HCT116 (cell line): ENCODE results near the gene PRRG2. TPM values are rescaled to one million over a fixed set of nuclear protein-coding genes. Genes with fewer than 3 reads are reported as not detected.

ENCODE experiments used
- ATAC-seq: fragments of 200-7000 bp; cut with Tn5 transposase; 2 replicates; pipeline ENCODE4 v1.9.1; 2020; ENCODE audit warnings: mild to moderate bottlenecking, moderate library complexity
- BruUV-seq: library from RNA; stranded (reverse); fragments of 400-500 nt; replicated peaks from 2 replicates; lab custom pipeline; 2021; lab: Mats Ljungman, UMichigan
- CTCF ChIA-PET: fragments of 300-600 bp; sonication (Branson Sonifier 250); formaldehyde crosslinking; loops from one replicate; lab custom pipeline; 2021; ENCODE audit warnings: antibody characterized with exemption; lab: Charles Lee
- POLR2A ChIA-PET: fragments of 300-600, 350-600 bp; sonication (Branson Sonifier 250); formaldehyde crosslinking; loops from one replicate; lab custom pipeline; 2021; ENCODE audit warnings: antibody characterized with exemption; lab: Charles Lee
- RAD21 ChIA-PET, 2 experiments: fragments of 300-600 bp; sonication (Branson Sonifier 250); formaldehyde crosslinking; loops; one replicate each; lab custom pipeline; 2023; ENCODE audit warnings: low total read pairs in 2 of 2; ENCODE audit not compliant: uncharacterized antibody in 2 of 2, unreplicated experiment in 2 of 2, low non-redundant PET in 1 of 2; lab: Charles Lee
- DNase-seq: peaks from one replicate; pipeline ENCODE4 v3.0.0-alpha.2; 2010; ENCODE audit warnings: low read depth, low spot score
- H2AFZ ChIP-seq: fragments of 200-600 bp; shearing (Covaris generic), sonication (generic); 2 replicates; pipeline ENCODE4 v1.6.1; 2017; ENCODE audit warnings: low read depth, mixed run types, mixed read lengths, antibody characterized with exemption, low read length; ENCODE audit not compliant: poor library complexity, severe bottlenecking
- H3K27ac ChIP-seq: 2 replicates; pipeline ENCODE4 v1.5.1; 2012; ENCODE audit warnings: low read depth, low read length
- H3K27me3 ChIP-seq: fragments of 200-600 bp; sonication (generic); 2 replicates; pipeline ENCODE4 v1.6.1; 2016; ENCODE audit warnings: mixed run types, low read length, mixed read lengths; ENCODE audit not compliant: insufficient read depth
- H3K36me3 ChIP-seq, 2 experiments: fragments of 200-500 bp in 1 of 2; fragments of 200-600 bp in 1 of 2; sonication (Bioruptor generic) in 1 of 2; sonication (generic) in 1 of 2; 2 replicates each; pipeline versions ENCODE4 v1.5.1 to v1.6.1; 2014 to 2016; ENCODE audit warnings: low read length in 2 of 2, inconsistent platforms in 1 of 2, mixed read lengths in 1 of 2, mixed run types in 1 of 2; ENCODE audit not compliant: insufficient read depth in 2 of 2, control insufficient read depth in 1 of 2
- H3K4me1 ChIP-seq, 2 experiments: fragments of 200-600 bp in 1 of 2; sonication (generic) in 1 of 2; 2 replicates each; pipeline versions ENCODE4 v1.5.1 to v1.6.1; 2012 to 2017; ENCODE audit warnings: low read length in 2 of 2, inconsistent platforms in 1 of 2, mild to moderate bottlenecking in 1 of 2, mixed read lengths in 1 of 2, mixed run types in 1 of 2, moderate library complexity in 1 of 2; ENCODE audit not compliant: insufficient read depth in 2 of 2, control insufficient read depth in 1 of 2
- H3K4me2 ChIP-seq: fragments of 200-600 bp; sonication (generic); 2 replicates; pipeline ENCODE4 v1.6.1; 2017; ENCODE audit warnings: mixed run types, low read length, mixed read lengths
- H3K4me3 ChIP-seq, 2 experiments: fragments of 200-600 bp in 1 of 2; sonication (generic) in 1 of 2; replicated peaks in 1 of 2; 2 replicates each; pipeline ENCODE4 v1.5.1; 2011 to 2016; ENCODE audit warnings: low read length in 2 of 2, control low read depth in 1 of 2, low read depth in 1 of 2, mild to moderate bottlenecking in 1 of 2, mixed read lengths in 1 of 2, mixed run types in 1 of 2
- H3K79me2 ChIP-seq: fragments of 200-600 bp; sonication (generic); 2 replicates; pipeline ENCODE4 v1.6.1; 2017; ENCODE audit warnings: mild to moderate bottlenecking, mixed run types, low read length, moderate library complexity, mixed read lengths; ENCODE audit not compliant: insufficient read depth
- H3K9ac ChIP-seq: fragments of 200-600 bp; sonication (generic); 2 replicates; pipeline ENCODE4 v1.6.1; 2016; ENCODE audit warnings: low read length, mixed read lengths
- H3K9me2 ChIP-seq: fragments of 200-600 bp; sonication (generic), shearing (Covaris generic); 2 replicates; pipeline ENCODE4 v1.6.1; 2017; ENCODE audit warnings: mixed run types, mild to moderate bottlenecking, moderate library complexity; ENCODE audit not compliant: insufficient read depth
- H3K9me3 ChIP-seq, 2 experiments: fragments of 200-500 bp in 1 of 2; fragments of 200-600 bp in 1 of 2; sonication (Bioruptor generic) in 1 of 2; sonication (generic) in 1 of 2; 2 replicates each; pipeline ENCODE4 v1.6.1; 2014 to 2017; ENCODE audit warnings: low read length in 2 of 2, mixed read lengths in 2 of 2, inconsistent platforms in 1 of 2, low read depth in 1 of 2, mild to moderate bottlenecking in 1 of 2, mixed run types in 1 of 2, moderate library complexity in 1 of 2; ENCODE audit not compliant: control insufficient read depth in 1 of 2, insufficient read depth in 1 of 2
- H4K20me1 ChIP-seq: fragments of 200-600 bp; sonication (generic), shearing (Covaris generic); 2 replicates; pipeline ENCODE4 v1.6.1; 2017; ENCODE audit warnings: mixed run types, mild to moderate bottlenecking, moderate library complexity; ENCODE audit not compliant: insufficient read depth
- CBX3 ChIP-seq: IDR thresholded peaks from 2 replicates; pipeline ENCODE4 v1.6.1; 2012; ENCODE audit warnings: low read depth
- EZH2 ChIP-seq: fragments of 200-600 bp; sonication (generic); IDR thresholded peaks from 2 replicates; pipeline ENCODE4 v1.6.1; 2017; ENCODE audit warnings: antibody characterized with exemption, mixed run types
- EZH2phosphoT487 ChIP-seq: fragments of 200-600 bp; IDR thresholded peaks from 2 replicates; pipeline ENCODE4 v1.6.1; 2018; ENCODE audit warnings: antibody characterized with exemption, borderline replicate concordance
- FOSL1 ChIP-seq: IDR thresholded peaks from 2 replicates; pipeline ENCODE4 v1.6.1; 2012; ENCODE audit warnings: low read depth
- JUND ChIP-seq: IDR thresholded peaks from 2 replicates; pipeline ENCODE4 v1.6.1; 2012
- RAD21 ChIP-seq: IDR thresholded peaks from 2 replicates; pipeline ENCODE4 v1.6.1; 2012; ENCODE audit warnings: low read depth, mild to moderate bottlenecking
- SP1 ChIP-seq: IDR thresholded peaks from 2 replicates; pipeline ENCODE4 v1.6.1; 2012; ENCODE audit warnings: low read depth
- YY1 ChIP-seq: IDR thresholded peaks from 2 replicates; pipeline ENCODE4 v1.6.1; 2011; ENCODE audit warnings: low read length, low read depth, moderate library complexity, mild to moderate bottlenecking; ENCODE audit not compliant: insufficient replicate concordance; ENCODE audit errors: extremely low read depth
- ZNF274 ChIP-seq: fragments of 200-500 bp; sonication (Bioruptor generic); IDR thresholded peaks from 2 replicates; pipeline ENCODE4 v1.6.1; 2014; ENCODE audit warnings: mild to moderate bottlenecking, low read depth, low read length, inconsistent platforms
- intact Hi-C: fragments of 100-400 bp; cut with micrococcal nuclease; formaldehyde crosslinking; loops from 2 replicates; pipeline ENCODE4 v1.10.0; 2022
- total RNA-seq: library from RNA; stranded (reverse); gene quantifications from one replicate; pipeline ENCODE4 v1.2.1, GENCODE V29; 2021; ENCODE audit not compliant: unreplicated experiment

The PRRG2 gene
- total RNA-seq, 1 experiment from 2014 or later, result 6.2 TPM

- ATAC-seq, result no peak
These were observed 28.5 kb downstream of the PRRG2 start for GRCh38 chr19:49609499-49610092.

GRCh38 chr19:49613374-49613773 lies 32.3 kb downstream of the PRRG2 start:
- no TSS peak for BruUV-seq
- RAD21 ChIA-PET, result interaction anchor here in 1 of 2 experiments (0.7 kb wide), 1 partner anchor 10 kb away, joined by 3 read pairs; no protein-coding TSS in a partner anchor
- Histone ChIP-seq H2AFZ (no peak overlapping the region), H3K36me3 (peaks cover 22 to 27% of the 10 kb centered on the region in 2 experiments; a peak in 3 of 4 replicates), H3K9ac (peak overlapping the region; percentile 43), H3K4me2 (peak overlapping the region; percentile 69), H4K20me1 (peaks cover 7% of the 10 kb centered on the region; the same call in 1 of the 2 replicates), H3K9me2 (no peaks in the 10 kb centered on the region), H3K27ac (peak overlapping the region; percentile 69), H3K9me3 (no peaks in the 10 kb centered on the region), H3K79me2 (peaks cover 66% of the 10 kb centered on the region), H3K27me3 (no peaks in the 10 kb centered on the region), H3K4me1 (peaks cover 28 to 36% of the 10 kb centered on the region in 2 experiments), H3K4me3 (peak overlapping the region; percentile 10 to 48; a peak in 3 of 4 replicates)
- DNase-seq (no peak), ATAC-seq (peak; percentile 49)
- CTCF ChIA-PET, result no interaction called here
- POLR2A ChIA-PET, result no interaction called here
- no peak for TF ChIP-seq YY1
- peak; percentile 19; the same call in 1 of the 2 replicates for TF ChIP-seq JUND
- TF ChIP-seq CBX3, result no peak
- no peak for TF ChIP-seq EZH2phosphoT487
- peak; percentile 42; the same call in 1 of the 2 replicates for TF ChIP-seq FOSL1
- no peak for TF ChIP-seq EZH2
- TF ChIP-seq RAD21, result no peak
- intact Hi-C loops, result no loop called here

More at GRCh38 chr19:49609499-49610092, 28.5 kb downstream of the PRRG2 start:
- Histone ChIP-seq H3K79me2 (peaks cover 75% of the 10 kb centered on the region), H3K27ac (no peak overlapping the region), H3K4me3 (no peak overlapping the region), H4K20me1 (peaks cover 7% of the 10 kb centered on the region; the same call in 1 of the 2 replicates), H3K27me3 (no peaks in the 10 kb centered on the region), H3K4me1 (peaks cover 26 to 31% of the 10 kb centered on the region in 2 experiments), H3K9ac (no peak overlapping the region), H2AFZ (no peak overlapping the region), H3K36me3 (peaks cover 13 to 16% of the 10 kb centered on the region in 2 experiments; a peak in 3 of 4 replicates), H3K4me2 (no peak overlapping the region), H3K9me2 (no peaks in the 10 kb centered on the region), H3K9me3 (no peaks in the 10 kb centered on the region)
- TF ChIP-seq SP1, result no peak
- no peak for TF ChIP-seq ZNF274
- ChIA-PET POLR2A (no interaction called here), RAD21 (no interaction called here), CTCF (interaction anchor here (1.3 kb wide), 1 partner anchor 39 kb away, joined by 3 read pairs; no protein-coding TSS in a partner anchor)
- intact Hi-C loops, result no loop called here
- DNase-seq, result no peak
- no TSS peak for BruUV-seq
